ENCODE measurements around the gene DPH1.

DPH1 gene

GRCh38 chr17:2093349-2093748 lies 63.4 kb downstream of the DPH1 start:
- Histone ChIP-seq H3K27me3 (no peaks in the 10 kb centered on the region), H3K27ac (no peak overlapping the region), H3K4me1 (peaks cover 49% of the 10 kb centered on the region)

More at GRCh38 chr17:2093349-2093748, 63.4 kb downstream of the DPH1 start:
- H3K9ac ChIP-seq: no peak overlapping the region
- TF ChIP-seq Cebpa-rat (IDR thresholded peaks at IDR 0.05): no peak
- H3K4me2 ChIP-seq: no peak overlapping the region
- H3K4me3 ChIP-seq: no peak overlapping the region
- H3K9me3 ChIP-seq: no peaks in the 10 kb centered on the region
- H4K20me1 ChIP-seq: no peaks in the 10 kb centered on the region
- peaks cover 37% of the 10 kb centered on the region for H3K36me3 ChIP-seq

Data from BLaER1 (cell line).